BLaER1 (cell line): ENCODE results near the gene KHNYN.

Experiments
- H3K27ac ChIP-seq: shearing (Covaris generic); formaldehyde crosslinking; 2 replicates; pipeline ENCODE4 v1.8.1; 2022
- H3K27me3 ChIP-seq: shearing (Covaris generic); formaldehyde crosslinking; 2 replicates; pipeline ENCODE4 v1.8.1; 2022
- H3K36me3 ChIP-seq: shearing (Covaris generic); formaldehyde crosslinking; 2 replicates; pipeline ENCODE4 v1.8.1; 2022
- H3K4me1 ChIP-seq: shearing (Covaris generic); formaldehyde crosslinking; 2 replicates; pipeline ENCODE4 v1.8.1; 2022
- H3K4me2 ChIP-seq: shearing (Covaris generic); formaldehyde crosslinking; 2 replicates; pipeline ENCODE4 v1.8.1; 2022
- H3K4me3 ChIP-seq: shearing (Covaris generic); formaldehyde crosslinking; 2 replicates; pipeline ENCODE4 v1.8.1; 2022
- H3K9ac ChIP-seq: shearing (Covaris generic); formaldehyde crosslinking; 2 replicates; pipeline ENCODE4 v1.8.1; 2022
- H3K9me3 ChIP-seq: shearing (Covaris generic); formaldehyde crosslinking; 2 replicates; pipeline ENCODE4 v1.8.1; 2022
- H4K20me1 ChIP-seq: shearing (Covaris generic); formaldehyde crosslinking; 2 replicates; pipeline ENCODE4 v1.8.1; 2022
- Cebpa-rat ChIP-seq: shearing (Covaris generic); IDR thresholded peaks from 2 replicates; pipeline ENCODE4 v1.8.1; 2022

KHNYN gene

GRCh38 chr14:24430682-24431568 lies 1.2 kb downstream of the KHNYN start:
- H3K27me3 ChIP-seq, result no peaks in the 10 kb centered on the region
- peak overlapping the region; percentile 87 for H3K4me3 ChIP-seq
- no peak for TF ChIP-seq Cebpa-rat
- peaks cover 21% of the 10 kb centered on the region for H4K20me1 ChIP-seq
- H3K27ac ChIP-seq, result peak overlapping the region; percentile 98
- H3K9ac ChIP-seq, result peak overlapping the region; percentile 97
- H3K9me3 ChIP-seq, result no peaks in the 10 kb centered on the region
- peaks cover 27% of the 10 kb centered on the region for H3K36me3 ChIP-seq
- H3K4me2 ChIP-seq, result peak overlapping the region; percentile 99
- H3K4me1 ChIP-seq, result peaks cover 88% of the 10 kb centered on the region

- no peaks in the 10 kb centered on the region for H3K9me3 ChIP-seq
- no peak for TF ChIP-seq Cebpa-rat
- H3K4me1 ChIP-seq, result peaks cover 85% of the 10 kb centered on the region
- H4K20me1 ChIP-seq, result peaks cover 21% of the 10 kb centered on the region
- H3K27ac ChIP-seq, result peak overlapping the region; percentile 98
- H3K9ac ChIP-seq, result peak overlapping the region; percentile 97
- peak overlapping the region; percentile 99 for H3K4me2 ChIP-seq
- H3K4me3 ChIP-seq, result peak overlapping the region; percentile 87
- H3K27me3 ChIP-seq, result no peaks in the 10 kb centered on the region
- H3K36me3 ChIP-seq, result peaks cover 27% of the 10 kb centered on the region
These were observed 2.0 kb downstream of the KHNYN start for GRCh38 chr14:24431569-24432258.

- no peak for TF ChIP-seq Cebpa-rat
- Histone ChIP-seq H3K4me3 (peak overlapping the region; percentile 87; the same call in 1 of the 2 replicates), H3K9me3 (no peaks in the 10 kb centered on the region), H4K20me1 (peaks cover 21% of the 10 kb centered on the region), H3K36me3 (peaks cover 27% of the 10 kb centered on the region), H3K27me3 (no peaks in the 10 kb centered on the region), H3K9ac (peak overlapping the region; percentile 97), H3K4me1 (peaks cover 85% of the 10 kb centered on the region), H3K27ac (peak overlapping the region; percentile 71), H3K4me2 (peak overlapping the region; percentile 99)
These were observed 2.7 kb downstream of the KHNYN start for GRCh38 chr14:24432259-24433131.

- TF ChIP-seq Cebpa-rat, result no peak
- Histone ChIP-seq H3K4me3 (no peak overlapping the region), H3K27ac (peak overlapping the region; percentile 96; the same call in 1 of the 2 replicates), H3K27me3 (no peaks in the 10 kb centered on the region), H3K9ac (no peak overlapping the region), H3K4me1 (peaks cover 85% of the 10 kb centered on the region), H3K4me2 (peak overlapping the region; percentile 95; the same call in 1 of the 2 replicates), H3K9me3 (no peaks in the 10 kb centered on the region), H4K20me1 (peaks cover 21% of the 10 kb centered on the region), H3K36me3 (peaks cover 41% of the 10 kb centered on the region)
These were observed 4.3 kb downstream of the KHNYN start for GRCh38 chr14:24434036-24434435.

GRCh38 chr14:24434676-24435075 lies 4.9 kb downstream of the KHNYN start:
- peak overlapping the region; percentile 95 for H3K4me2 ChIP-seq
- peaks cover 21% of the 10 kb centered on the region for H4K20me1 ChIP-seq
- peak overlapping the region; percentile 96 for H3K27ac ChIP-seq
- H3K27me3 ChIP-seq, result no peaks in the 10 kb centered on the region
- TF ChIP-seq Cebpa-rat, result no peak
- peaks cover 47% of the 10 kb centered on the region for H3K36me3 ChIP-seq
- H3K4me3 ChIP-seq, result no peak overlapping the region
- H3K4me1 ChIP-seq, result peaks cover 85% of the 10 kb centered on the region
- peak overlapping the region; percentile 88; the same call in 1 of the 2 replicates for H3K9ac ChIP-seq
- H3K9me3 ChIP-seq, result no peaks in the 10 kb centered on the region

- peaks cover 54% of the 10 kb centered on the region for H3K36me3 ChIP-seq
- H3K4me2 ChIP-seq, result peak overlapping the region; percentile 95
- H3K4me1 ChIP-seq, result peaks cover 91% of the 10 kb centered on the region
These were observed 5.5 kb downstream of the KHNYN start for GRCh38 chr14:24435192-24435810.

GRCh38 chr14:24435998-24436354 lies 6.2 kb downstream of the KHNYN start:
- Histone ChIP-seq H3K4me2 (peak overlapping the region; percentile 95), H3K27ac (peak overlapping the region; percentile 96), H3K36me3 (peaks cover 60% of the 10 kb centered on the region), H3K27me3 (no peaks in the 10 kb centered on the region), H4K20me1 (peaks cover 15% of the 10 kb centered on the region), H3K9me3 (no peaks in the 10 kb centered on the region), H3K4me3 (peak overlapping the region; percentile 67), H3K9ac (peak overlapping the region; percentile 88), H3K4me1 (peaks cover 96% of the 10 kb centered on the region)
- no peak for TF ChIP-seq Cebpa-rat

More at GRCh38 chr14:24435192-24435810, 5.5 kb downstream of the KHNYN start:
- no peaks in the 10 kb centered on the region for H3K27me3 ChIP-seq
- peaks cover 21% of the 10 kb centered on the region for H4K20me1 ChIP-seq
- no peak for TF ChIP-seq Cebpa-rat
- H3K4me3 ChIP-seq, result no peak overlapping the region
- H3K27ac ChIP-seq, result peak overlapping the region; percentile 96
- no peaks in the 10 kb centered on the region for H3K9me3 ChIP-seq
- H3K9ac ChIP-seq, result peak overlapping the region; percentile 88; the same call in 1 of the 2 replicates

GRCh38 chr14:24436355-24437019 lies 6.7 kb downstream of the KHNYN start:
- H3K4me3 ChIP-seq, result peak overlapping the region; percentile 67
- no peaks in the 10 kb centered on the region for H3K27me3 ChIP-seq
- peak overlapping the region; percentile 95 for H3K4me2 ChIP-seq
- TF ChIP-seq Cebpa-rat, result no peak
- peaks cover 65% of the 10 kb centered on the region for H3K36me3 ChIP-seq
- peak overlapping the region; percentile 88 for H3K9ac ChIP-seq
- no peaks in the 10 kb centered on the region for H3K9me3 ChIP-seq
- H3K4me1 ChIP-seq, result peaks cover 96% of the 10 kb centered on the region
- H4K20me1 ChIP-seq, result peaks cover 10% of the 10 kb centered on the region
- peak overlapping the region; percentile 96 for H3K27ac ChIP-seq
